Forelimb muscle (tissue), 1 donor: Measurements from ENCODE around the gene EXT2. TPM values are rescaled to one million over a fixed set of nuclear protein-coding genes. Genes with fewer than 3 reads are reported as not detected.

Source experiments
- DNase-seq: peaks from one replicate; pipeline ENCODE4 v3.0.0-alpha.2; 2013; ENCODE audit warnings: low read depth
- polyA plus RNA-seq: library from polyadenylated mRNA; unstranded; fragments of 120-200 nt; gene quantifications from one replicate; pipeline ENCODE4 v1.2.1, GENCODE V29; 2013; ENCODE audit not compliant: insufficient read length

EXT2 gene
- polyA plus RNA-seq, 1 donor, result 45.8 TPM

- DNase-seq, result no peak
Observed at GRCh38 chr11:44133335-44133946, 38.0 kb downstream of the EXT2 start.

- DNase-seq, result no peak
Observed at GRCh38 chr11:44134625-44135024, 39.1 kb downstream of the EXT2 start.

GRCh38 chr11:44136176-44136945, 40.9 kb downstream of the EXT2 start:
- no peak for DNase-seq

- no peak for DNase-seq
Observed at GRCh38 chr11:44137057-44137456, 41.6 kb downstream of the EXT2 start.

GRCh38 chr11:44138286-44138685, 42.8 kb downstream of the EXT2 start:
- DNase-seq, result no peak

GRCh38 chr11:44138980-44139379, 43.5 kb downstream of the EXT2 start:
- no peak for DNase-seq

- DNase-seq, result no peak
Observed at GRCh38 chr11:44139565-44140330, 44.3 kb downstream of the EXT2 start.

- DNase-seq, result peak; percentile 31
Observed at GRCh38 chr11:44140372-44140771, 44.9 kb downstream of the EXT2 start.

- DNase-seq, result no peak
Observed at GRCh38 chr11:44140805-44141204, 45.3 kb downstream of the EXT2 start.

GRCh38 chr11:44143987-44144909, 48.8 kb downstream of the EXT2 start:
- no peak for DNase-seq

GRCh38 chr11:44145011-44145775, 49.7 kb downstream of the EXT2 start:
- no peak for DNase-seq

- DNase-seq, result no peak
Observed at GRCh38 chr11:44146931-44147330, 51.5 kb downstream of the EXT2 start.

- no peak for DNase-seq
Observed at GRCh38 chr11:44147751-44148150, 52.3 kb downstream of the EXT2 start.

- no peak for DNase-seq
Observed at GRCh38 chr11:44149651-44150050, 54.2 kb downstream of the EXT2 start.

GRCh38 chr11:44150401-44150800, 54.9 kb downstream of the EXT2 start:
- DNase-seq, result no peak

- DNase-seq, result no peak
Observed at GRCh38 chr11:44157019-44157418, 61.5 kb downstream of the EXT2 start.

GRCh38 chr11:44158384-44158783, 62.9 kb downstream of the EXT2 start:
- DNase-seq, result no peak

- no peak for DNase-seq
Observed at GRCh38 chr11:44159848-44160721, 64.6 kb downstream of the EXT2 start.

GRCh38 chr11:44162004-44162403, 66.5 kb downstream of the EXT2 start:
- DNase-seq, result no peak

GRCh38 chr11:44162662-44163061, 67.2 kb downstream of the EXT2 start:
- no peak for DNase-seq
